ENCODE data around the gene INTS13. TPM values are rescaled to one million over a fixed set of nuclear protein-coding genes. Genes with fewer than 3 reads are reported as not detected.

The INTS13 gene
- total RNA-seq, 1 experiment from 2014 or later = 61.8 TPM

GRCh38 chr12:26948309-26948708 lies 10.5 kb upstream of the INTS13 start:
- Histone ChIP-seq H4K20me1 (ENCODE audit: low read length) (peaks cover 4% of the 10 kb centered on the region; the same call in 1 of the 2 replicates), H3K4me3 (ENCODE audit: low read length) (no peak overlapping the region), H3K79me2 (ENCODE audit: low read length) (peaks cover 94% of the 10 kb centered on the region), H3K4me1 (ENCODE audit: insufficient read depth, low read length) (0 out of 2 replicates have a peak, but pooled peaks cover 8% of the 10 kb centered on the region), H3K4me2 (ENCODE audit: low read length) (no peak overlapping the region), H3K9me3 (ENCODE audit: low read length) (0 out of 2 replicates have a peak, but pooled peaks cover 4% of the 10 kb centered on the region), H3K36me3 (ENCODE audit: low read depth, low read length) (peaks cover 5% of the 10 kb centered on the region), H3F3A (ENCODE audit: low read length, unreplicated experiment) (no peaks in the 10 kb centered on the region), H3K9ac (ENCODE audit: low read length) (no peak overlapping the region), H2AFZ (ENCODE audit: low read length) (no peak overlapping the region), H3K27me3 (ENCODE audit: low read length) (no peaks in the 10 kb centered on the region), H3K9me2 (replicated peaks; ENCODE audit: low read length) (no peaks in the 10 kb centered on the region), H3K27ac (ENCODE audit: low read length) (no peak overlapping the region)
- DNase-seq (no peak), ATAC-seq (no peak)
- intact Hi-C loops (cut with micrococcal nuclease) = no loop called here
- ChIA-PET POLR2A (ENCODE audit: unreplicated experiment) (no interaction called here), CTCF (no interaction called here)
- no TSS peak for BruUV-seq (replicated peaks)
- TF ChIP-seq EZH2 (IDR thresholded peaks at IDR 0.05; ENCODE audit: low read length, unreplicated experiment) (no peak), EZH2phosphoT487 (IDR thresholded peaks at IDR 0.05; ENCODE audit: borderline replicate concordance, low read length) (no peak), CTCF (conservative IDR thresholded peaks at IDR 0.05; ENCODE audit: low read depth, low read length) (no peak)

- no TSS peak for BruUV-seq (replicated peaks)
These were observed 3.4 kb upstream of the INTS13 start for GRCh38 chr12:26941215-26941594.

More at GRCh38 chr12:26941215-26941594, 3.4 kb upstream of the INTS13 start:
- Histone ChIP-seq H3K9ac (ENCODE audit: low read length) (peak overlapping the region; percentile 5; the same call in 1 of the 2 replicates), H3K9me2 (replicated peaks; ENCODE audit: low read length) (no peaks in the 10 kb centered on the region), H3K27me3 (ENCODE audit: low read length) (no peaks in the 10 kb centered on the region), H3K9me3 (ENCODE audit: low read length) (no peaks in the 10 kb centered on the region), H3K4me2 (ENCODE audit: low read length) (peak overlapping the region; percentile 94), H3K36me3 (ENCODE audit: low read depth, low read length) (no peaks in the 10 kb centered on the region), H3K79me2 (ENCODE audit: low read length) (peaks cover 94% of the 10 kb centered on the region), H3K27ac (ENCODE audit: low read length) (no peak overlapping the region), H4K20me1 (ENCODE audit: low read length) (peaks cover 42% of the 10 kb centered on the region), H3K4me1 (ENCODE audit: insufficient read depth, low read length) (peaks cover 32% of the 10 kb centered on the region), H3F3A (ENCODE audit: low read length, unreplicated experiment) (peaks cover 3% of the 10 kb centered on the region), H2AFZ (ENCODE audit: low read length) (no peak overlapping the region), H3K4me3 (ENCODE audit: low read length) (peak overlapping the region; percentile 76; the same call in 1 of the 2 replicates)
- ATAC-seq (no peak), DNase-seq (no peak)
- intact Hi-C loops (cut with micrococcal nuclease) = no loop called here
- TF ChIP-seq EZH2phosphoT487 (IDR thresholded peaks at IDR 0.05; ENCODE audit: borderline replicate concordance, low read length) (no peak), EZH2 (IDR thresholded peaks at IDR 0.05; ENCODE audit: low read length, unreplicated experiment) (no peak), CTCF (conservative IDR thresholded peaks at IDR 0.05; ENCODE audit: low read depth, low read length) (no peak)
- ChIA-PET POLR2A (ENCODE audit: unreplicated experiment) (no interaction called here), CTCF (interaction anchor here (0.7 kb wide), 1 partner anchor 78 kb away, joined by 3 read pairs; no protein-coding TSS in a partner anchor)
